Activated naive CD8-positive, alpha-beta T cell treated with anti-CD3 and anti-CD28 coated beads, Interleukin-2, amount 10 ng/mL, durations not matched to agents 7 days and 5 days (primary cell): ENCODE results near the gene HEATR9. TPM values are rescaled to one million over a fixed set of nuclear protein-coding genes. Genes with fewer than 3 reads are reported as not detected.
A peak's percentile ranks its signal among the peaks of the same experiment; 100 is the strongest.

Experiments
- ATAC-seq: fragments of 150-1000 bp; cut with Tn5 transposase; one replicate; pipeline ENCODE4 v1.10.0; 2021; ENCODE audit warnings: low read depth, moderate library complexity
- POLR2A ChIA-PET: fragments of 350-600 bp; sonication (Branson Sonifier 250); formaldehyde crosslinking; loops from one replicate; lab custom pipeline; 2021; ENCODE audit warnings: antibody characterized with exemption; lab: Charles Lee
- DNase-seq: peaks from one replicate; pipeline ENCODE4 v3.0.0; 2021
- H3K27ac Mint-ChIP-seq: one replicate; pipeline ENCODE4 v1.8.0; 2022; ENCODE audit warnings: mild to moderate bottlenecking, mixed read lengths
- H3K27me3 Mint-ChIP-seq: one replicate; pipeline ENCODE4 v1.8.0; 2022; ENCODE audit warnings: mild to moderate bottlenecking, moderate library complexity, mixed read lengths
- H3K36me3 Mint-ChIP-seq: one replicate; pipeline ENCODE4 v1.8.0; 2021; ENCODE audit warnings: mild to moderate bottlenecking, mixed read lengths
- H3K4me1 Mint-ChIP-seq: one replicate; pipeline ENCODE4 v1.8.0; 2021; ENCODE audit warnings: mixed read lengths
- H3K4me3 Mint-ChIP-seq: one replicate; pipeline ENCODE4 v1.8.0; 2022; ENCODE audit warnings: mild to moderate bottlenecking, moderate library complexity, mixed read lengths
- H3K9me3 Mint-ChIP-seq: one replicate; pipeline ENCODE4 v1.8.0; 2021; ENCODE audit warnings: mixed read lengths
- total RNA-seq, 2 experiments: library from RNA; stranded (reverse); gene quantifications; one replicate each; pipeline ENCODE4 v1.2.3, GENCODE V29; 2021

HEATR9 gene
- 1 to 10 TPM; 6.3 to 6.7 TPM for total RNA-seq

- peak within 1 kb of the TSS; percentile 13 for H3K27ac Mint-ChIP-seq
- H3K4me3 Mint-ChIP-seq: no peak within 1 kb of the TSS
- no peaks in the 10 kb centered on the region for H3K27me3 Mint-ChIP-seq
- POLR2A ChIA-PET: interaction anchor here (0.5 kb wide), 1 partner anchor 14 kb away, joined by 4 read pairs; no protein-coding TSS in a partner anchor
- peaks cover 17% of the 10 kb centered on the region for H3K36me3 Mint-ChIP-seq
- peaks cover 37% of the 10 kb centered on the region for H3K4me1 Mint-ChIP-seq
- ATAC-seq (no peak), DNase-seq (no peak)
- no peaks in the 10 kb centered on the region for H3K9me3 Mint-ChIP-seq
Observed at GRCh38 chr17:35868737-35869136, at the start of gene HEATR9. Gene HEATR9 (minus strand): TSS chr17:35868891. CDS start chr17:35868742, 149 bp downstream.

- H3K4me3 Mint-ChIP-seq: no peak overlapping the region
- ATAC-seq: no peak
- peaks cover 47% of the 10 kb centered on the region for H3K4me1 Mint-ChIP-seq
- DNase-seq: no peak
- H3K27me3 Mint-ChIP-seq: peaks cover 2% of the 10 kb centered on the region
- peaks cover 70% of the 10 kb centered on the region for H3K36me3 Mint-ChIP-seq
- POLR2A ChIA-PET: no interaction called here
- peaks cover 3% of the 10 kb centered on the region for H3K9me3 Mint-ChIP-seq
- H3K27ac Mint-ChIP-seq: no peak overlapping the region
Observed at GRCh38 chr17:35917519-35918213, 49.0 kb upstream of the HEATR9 start.

GRCh38 chr17:35915153-35915964, 46.7 kb upstream of the HEATR9 start:
- Mint-ChIP-seq H3K9me3 (peaks cover 5% of the 10 kb centered on the region), H3K4me3 (no peak overlapping the region), H3K27me3 (peaks cover 2% of the 10 kb centered on the region), H3K27ac (no peak overlapping the region), H3K36me3 (peaks cover 69% of the 10 kb centered on the region), H3K4me1 (peaks cover 43% of the 10 kb centered on the region)
- POLR2A ChIA-PET: interaction anchor here (0.5 to 2.3 kb wide), 6 partner anchors 9 to 63 kb away, joined by 3 to 8 read pairs (median 3); partner anchors contain the start of genes CCL5 and RDM1
- ATAC-seq: no peak
- DNase-seq: no peak

GRCh38 chr17:35914354-35914753, 45.7 kb upstream of the HEATR9 start:
- Mint-ChIP-seq H3K27me3 (peaks cover 2% of the 10 kb centered on the region), H3K9me3 (peaks cover 5% of the 10 kb centered on the region), H3K36me3 (peaks cover 63% of the 10 kb centered on the region), H3K27ac (no peak overlapping the region), H3K4me1 (peaks cover 39% of the 10 kb centered on the region), H3K4me3 (no peak overlapping the region)
- DNase-seq: no peak
- ATAC-seq: no peak
- POLR2A ChIA-PET: interaction anchor here (0.6 kb wide), 1 partner anchor 34 kb away, joined by 3 read pairs; the partner anchor contains the start of gene CCL5

GRCh38 chr17:35913609-35914008, 44.9 kb upstream of the HEATR9 start:
- ATAC-seq (no peak), DNase-seq (no peak)
- POLR2A ChIA-PET: interaction anchor here (0.6 to 1.7 kb wide), 3 partner anchors 9 to 38 kb away, joined by 3 to 5 read pairs (median 3); partner anchors contain the start of gene CCL5
- Mint-ChIP-seq H3K27ac (peak overlapping the region; percentile 38), H3K4me1 (peaks cover 39% of the 10 kb centered on the region), H3K9me3 (peaks cover 9% of the 10 kb centered on the region), H3K4me3 (no peak overlapping the region), H3K36me3 (peaks cover 68% of the 10 kb centered on the region), H3K27me3 (peaks cover 2% of the 10 kb centered on the region)

GRCh38 chr17:35912942-35913341, 44.3 kb upstream of the HEATR9 start:
- H3K36me3 Mint-ChIP-seq: peaks cover 66% of the 10 kb centered on the region
- DNase-seq (no peak), ATAC-seq (no peak)
- H3K4me1 Mint-ChIP-seq: peaks cover 37% of the 10 kb centered on the region
- peaks cover 2% of the 10 kb centered on the region for H3K27me3 Mint-ChIP-seq
- POLR2A ChIA-PET: interaction anchor here (1.7 to 1.8 kb wide), 2 partner anchors 15 to 37 kb away, joined by 5 read pairs; no protein-coding TSS in a partner anchor
- no peak overlapping the region for H3K4me3 Mint-ChIP-seq
- H3K27ac Mint-ChIP-seq: peak overlapping the region; percentile 38
- peaks cover 10% of the 10 kb centered on the region for H3K9me3 Mint-ChIP-seq

GRCh38 chr17:35912339-35912912, 43.7 kb upstream of the HEATR9 start:
- H3K9me3 Mint-ChIP-seq: peaks cover 10% of the 10 kb centered on the region
- no peak overlapping the region for H3K27ac Mint-ChIP-seq
- DNase-seq: no peak
- no peak overlapping the region for H3K4me3 Mint-ChIP-seq
- H3K36me3 Mint-ChIP-seq: peaks cover 63% of the 10 kb centered on the region
- peaks cover 37% of the 10 kb centered on the region for H3K4me1 Mint-ChIP-seq
- ATAC-seq: no peak
- POLR2A ChIA-PET: interaction anchor here (1.7 to 1.8 kb wide), 2 partner anchors 15 to 37 kb away, joined by 5 read pairs; no protein-coding TSS in a partner anchor
- peaks cover 2% of the 10 kb centered on the region for H3K27me3 Mint-ChIP-seq

- no peak for ATAC-seq
- POLR2A ChIA-PET: interaction anchor here (1.1 to 2.4 kb wide), 3 partner anchors 9 to 15 kb away, joined by 3 to 8 read pairs (median 3); no protein-coding TSS in a partner anchor
- Mint-ChIP-seq H3K27me3 (peaks cover 2% of the 10 kb centered on the region), H3K36me3 (peaks cover 51% of the 10 kb centered on the region), H3K4me3 (no peak overlapping the region), H3K4me1 (peaks cover 34% of the 10 kb centered on the region), H3K27ac (no peak overlapping the region), H3K9me3 (peaks cover 7% of the 10 kb centered on the region)
- no peak for DNase-seq
Observed at GRCh38 chr17:35909408-35909807, 40.7 kb upstream of the HEATR9 start.

- ATAC-seq (no peak), DNase-seq (no peak)
- Mint-ChIP-seq H3K9me3 (peaks cover 7% of the 10 kb centered on the region), H3K27ac (peak overlapping the region; percentile 40), H3K36me3 (peaks cover 40% of the 10 kb centered on the region), H3K4me3 (no peak overlapping the region), H3K27me3 (no peaks in the 10 kb centered on the region), H3K4me1 (peaks cover 25% of the 10 kb centered on the region)
- POLR2A ChIA-PET: no interaction called here
Observed at GRCh38 chr17:35907691-35908090, 39.0 kb upstream of the HEATR9 start.

GRCh38 chr17:35906926-35907637, 38.4 kb upstream of the HEATR9 start:
- DNase-seq (no peak), ATAC-seq (no peak)
- H3K27ac Mint-ChIP-seq: no peak overlapping the region
- no peaks in the 10 kb centered on the region for H3K27me3 Mint-ChIP-seq
- H3K4me1 Mint-ChIP-seq: peaks cover 25% of the 10 kb centered on the region
- peaks cover 39% of the 10 kb centered on the region for H3K36me3 Mint-ChIP-seq
- POLR2A ChIA-PET: interaction anchor here (1.0 kb wide), 1 partner anchor 66 kb away, joined by 3 read pairs; no protein-coding TSS in a partner anchor
- no peak overlapping the region for H3K4me3 Mint-ChIP-seq
- H3K9me3 Mint-ChIP-seq: peaks cover 7% of the 10 kb centered on the region

- POLR2A ChIA-PET: interaction anchor here (0.9 to 1.0 kb wide), 2 partner anchors 10 to 66 kb away, joined by 3 read pairs; no protein-coding TSS in a partner anchor
- Mint-ChIP-seq H3K27me3 (no peaks in the 10 kb centered on the region), H3K4me3 (no peak overlapping the region), H3K36me3 (peaks cover 35% of the 10 kb centered on the region), H3K9me3 (peaks cover 7% of the 10 kb centered on the region), H3K27ac (no peak overlapping the region), H3K4me1 (peaks cover 26% of the 10 kb centered on the region)
- no peak for ATAC-seq
- no peak for DNase-seq
Observed at GRCh38 chr17:35906191-35906925, 37.7 kb upstream of the HEATR9 start.

- no peaks in the 10 kb centered on the region for H3K27me3 Mint-ChIP-seq
- DNase-seq (no peak), ATAC-seq (no peak)
- H3K9me3 Mint-ChIP-seq: no peaks in the 10 kb centered on the region
- H3K36me3 Mint-ChIP-seq: peaks cover 25% of the 10 kb centered on the region
- POLR2A ChIA-PET: no interaction called here
- no peak overlapping the region for H3K4me3 Mint-ChIP-seq
- H3K27ac Mint-ChIP-seq: no peak overlapping the region
- H3K4me1 Mint-ChIP-seq: peaks cover 45% of the 10 kb centered on the region
Observed at GRCh38 chr17:35903451-35903850, 34.8 kb upstream of the HEATR9 start.
